ENCODE measurements around the gene SORD.
"Not testable (repeated sequence)": the region's sequence is repeated elsewhere in the genome, so short reads cannot be mapped to it uniquely, and the experiment has no call there.

- TF ChIP-seq POLR2A, CTCF (IDR thresholded peaks at IDR 0.05): not testable (repeated sequence)
Observed at GRCh38 chr15:45024649-45025048, 1.7 kb downstream of the SORD start.
